Chondrocyte (in vitro differentiated cells): Measurements from ENCODE around the gene PFN1. TPM values are rescaled to one million over a fixed set of nuclear protein-coding genes. Genes with fewer than 3 reads are reported as not detected.
"Not testable (repeated sequence)": the region's sequence is repeated elsewhere in the genome, so short reads cannot be mapped to it uniquely, and the experiment has no call there.

Source experiments
- DNase-seq: peaks from one replicate; pipeline ENCODE4 v3.0.0; 2021; ENCODE audit warnings: mixed read lengths, low spot score
- H3K27ac Mint-ChIP-seq: one replicate; pipeline ENCODE4 v1.8.0; 2021; ENCODE audit warnings: mild to moderate bottlenecking, moderate library complexity, mixed read lengths; ENCODE audit not compliant: unreplicated experiment
- H3K27me3 Mint-ChIP-seq: 2 replicates; pipeline ENCODE4 v1.8.0; 2021; ENCODE audit warnings: low read depth, mixed read lengths
- H3K36me3 Mint-ChIP-seq: 2 replicates; pipeline ENCODE4 v1.8.0; 2021; ENCODE audit warnings: low read depth, mixed read lengths
- H3K4me1 Mint-ChIP-seq: 2 replicates; pipeline ENCODE4 v1.8.0; 2021; ENCODE audit warnings: low read depth, mild to moderate bottlenecking, mixed read lengths
- H3K4me3 Mint-ChIP-seq: one replicate; pipeline ENCODE4 v1.8.0; 2021; ENCODE audit warnings: mild to moderate bottlenecking, moderate library complexity, mixed read lengths; ENCODE audit not compliant: unreplicated experiment
- H3K9me3 Mint-ChIP-seq: 2 replicates; pipeline ENCODE4 v1.8.0; 2021; ENCODE audit warnings: low read depth, mixed read lengths
- total RNA-seq: library from RNA; stranded (reverse); gene quantifications from 3 replicates; pipeline ENCODE4 v1.2.1, GENCODE V29; 2021
- TF ChIP-seq, protein P1 (sequence below): fragments of 200-600 bp; sonication (generic); IDR thresholded peaks from 2 replicates; pipeline ENCODE4 v1.5.0; 2021; ENCODE audit warnings: antibody characterized with exemption, mild to moderate bottlenecking, moderate library complexity

The PFN1 gene
- total RNA-seq, 1 donor from 2014 or later = 766 TPM

DNA sequence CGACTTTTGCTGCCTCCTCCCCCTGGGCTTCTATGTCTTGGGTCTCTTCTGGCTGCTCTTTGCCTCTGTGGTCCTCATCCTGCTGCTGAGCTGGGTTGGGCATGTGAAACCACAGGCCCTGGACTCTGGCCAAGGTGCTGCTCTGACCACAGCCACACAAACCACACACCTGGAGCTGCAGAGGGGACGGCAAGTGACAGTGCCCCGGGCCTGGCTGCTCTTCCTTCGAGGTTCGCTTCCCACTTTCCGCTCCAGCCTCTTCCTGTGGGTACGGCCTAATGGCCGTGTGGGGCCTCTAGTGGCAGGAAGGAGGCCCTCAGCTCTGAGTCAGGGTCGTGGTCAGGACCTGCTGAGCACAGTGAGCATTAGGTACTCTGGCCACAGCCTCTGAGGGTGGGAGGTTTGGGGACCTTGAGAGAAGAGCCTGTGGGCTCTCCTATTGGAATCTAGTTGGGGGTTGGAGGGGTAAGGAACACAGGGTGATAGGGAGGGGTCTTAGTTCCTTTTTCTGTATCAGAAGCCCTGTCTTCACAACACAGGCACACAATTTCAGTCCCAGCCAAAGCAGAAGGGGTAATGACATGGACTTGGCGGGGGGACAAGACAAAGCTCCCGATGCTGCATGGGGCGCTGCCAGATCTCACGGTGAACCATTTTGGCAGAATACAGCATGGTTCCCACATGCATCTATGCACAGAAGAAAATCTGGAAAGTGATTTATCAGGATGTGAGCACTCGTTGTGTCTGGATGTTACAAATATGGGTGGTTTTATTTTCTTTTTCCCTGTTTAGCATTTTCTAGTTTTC is 14.0 kb downstream of the PFN1 start:
- Mint-ChIP-seq H3K9me3 (no peaks in the 10 kb centered on the region), H3K36me3 (no peaks in the 10 kb centered on the region), H3K4me1 (peaks cover 22% of the 10 kb centered on the region), H3K4me3 (no peak overlapping the region), H3K27me3 (no peaks in the 10 kb centered on the region), H3K27ac (peak overlapping the region; percentile 55)
- TF ChIP-seq, protein P1, sequence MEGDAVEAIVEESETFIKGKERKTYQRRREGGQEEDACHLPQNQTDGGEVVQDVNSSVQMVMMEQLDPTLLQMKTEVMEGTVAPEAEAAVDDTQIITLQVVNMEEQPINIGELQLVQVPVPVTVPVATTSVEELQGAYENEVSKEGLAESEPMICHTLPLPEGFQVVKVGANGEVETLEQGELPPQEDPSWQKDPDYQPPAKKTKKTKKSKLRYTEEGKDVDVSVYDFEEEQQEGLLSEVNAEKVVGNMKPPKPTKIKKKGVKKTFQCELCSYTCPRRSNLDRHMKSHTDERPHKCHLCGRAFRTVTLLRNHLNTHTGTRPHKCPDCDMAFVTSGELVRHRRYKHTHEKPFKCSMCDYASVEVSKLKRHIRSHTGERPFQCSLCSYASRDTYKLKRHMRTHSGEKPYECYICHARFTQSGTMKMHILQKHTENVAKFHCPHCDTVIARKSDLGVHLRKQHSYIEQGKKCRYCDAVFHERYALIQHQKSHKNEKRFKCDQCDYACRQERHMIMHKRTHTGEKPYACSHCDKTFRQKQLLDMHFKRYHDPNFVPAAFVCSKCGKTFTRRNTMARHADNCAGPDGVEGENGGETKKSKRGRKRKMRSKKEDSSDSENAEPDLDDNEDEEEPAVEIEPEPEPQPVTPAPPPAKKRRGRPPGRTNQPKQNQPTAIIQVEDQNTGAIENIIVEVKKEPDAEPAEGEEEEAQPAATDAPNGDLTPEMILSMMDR = peak; percentile 49
- no peak for DNase-seq

DNA sequence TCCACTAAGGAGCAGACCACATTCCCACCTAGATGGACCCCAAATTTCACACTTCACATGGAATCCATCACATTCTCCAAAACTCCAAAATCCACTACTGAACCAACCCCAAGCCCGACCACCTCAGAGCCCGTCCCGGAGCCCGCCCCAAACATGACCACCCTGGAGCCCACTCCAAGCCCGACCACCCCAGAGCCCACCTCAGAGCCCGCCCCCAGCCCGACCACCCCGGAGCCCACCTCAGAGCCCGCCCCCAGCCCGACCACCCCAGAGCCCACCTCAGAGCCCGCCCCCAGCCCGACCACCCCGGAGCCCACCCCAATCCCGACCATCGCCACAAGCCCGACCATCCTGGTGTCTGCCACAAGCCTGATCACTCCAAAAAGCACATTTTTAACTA is 14.7 kb downstream of the PFN1 start:
- no peak overlapping the region for H3K4me3 Mint-ChIP-seq
- H3K36me3 Mint-ChIP-seq = peaks cover 2% of the 10 kb centered on the region
- TF ChIP-seq, protein P1 = no peak
- DNase-seq = no peak
- no peaks in the 10 kb centered on the region for H3K27me3 Mint-ChIP-seq
- peaks cover 14% of the 10 kb centered on the region for H3K4me1 Mint-ChIP-seq
- H3K27ac Mint-ChIP-seq = no peak overlapping the region
- H3K9me3 Mint-ChIP-seq = no peaks in the 10 kb centered on the region

DNA sequence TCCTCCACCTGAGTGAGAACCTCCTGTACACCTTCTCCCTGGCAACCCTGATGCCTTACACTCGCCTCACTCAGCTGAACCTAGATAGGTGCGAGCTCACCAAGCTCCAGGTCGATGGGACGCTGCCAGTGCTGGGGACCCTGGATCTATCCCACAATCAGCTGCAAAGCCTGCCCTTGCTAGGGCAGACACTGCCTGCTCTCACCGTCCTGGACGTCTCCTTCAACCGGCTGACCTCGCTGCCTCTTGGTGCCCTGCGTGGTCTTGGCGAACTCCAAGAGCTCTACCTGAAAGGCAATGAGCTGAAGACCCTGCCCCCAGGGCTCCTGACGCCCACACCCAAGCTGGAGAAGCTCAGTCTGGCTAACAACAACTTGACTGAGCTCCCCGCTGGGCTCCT is 15.6 kb downstream of the PFN1 start:
- no peak overlapping the region for H3K4me3 Mint-ChIP-seq
- peaks cover 2% of the 10 kb centered on the region for H3K36me3 Mint-ChIP-seq
- H3K27me3 Mint-ChIP-seq = no peaks in the 10 kb centered on the region
- H3K9me3 Mint-ChIP-seq = no peaks in the 10 kb centered on the region
- no peak overlapping the region for H3K27ac Mint-ChIP-seq
- DNase-seq = no peak
- H3K4me1 Mint-ChIP-seq = peaks cover 9% of the 10 kb centered on the region
- TF ChIP-seq, protein P1 = no peak

DNA sequence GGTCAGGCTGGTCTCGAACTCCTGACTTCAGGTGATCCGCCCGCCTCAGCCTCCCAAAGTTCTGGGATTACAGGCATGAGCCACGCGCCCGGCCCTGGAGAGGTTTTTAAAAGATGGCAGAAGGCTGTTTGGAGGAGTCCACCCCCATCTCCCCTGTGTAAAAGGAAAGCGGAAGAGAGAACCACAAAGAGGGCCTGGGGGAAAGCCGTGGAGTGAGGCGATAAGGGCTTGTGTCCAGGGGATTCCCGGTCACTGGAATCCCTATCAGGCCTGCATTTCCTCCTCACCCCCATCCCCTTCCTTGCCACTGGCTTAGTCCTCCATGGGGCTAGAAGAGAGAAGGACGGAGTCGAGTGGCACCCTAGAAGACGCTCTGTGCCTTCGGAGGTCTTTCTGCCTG is 16.4 kb downstream of the PFN1 start, which contains the start of gene GP1BA:
TSS of gene GP1BA (plus strand) at position 315 of the 400 bp plus-strand sequence. CDS start 328 bp downstream, outside the sequence.
- Mint-ChIP-seq H3K4me1 (peaks cover 9% of the 10 kb centered on the region), H3K27ac (peak within 1 kb of the TSS; percentile 51), H3K9me3 (no peaks in the 10 kb centered on the region), H3K27me3 (no peaks in the 10 kb centered on the region), H3K36me3 (peaks cover 2% of the 10 kb centered on the region), H3K4me3 (no peak within 1 kb of the TSS)
- no peak for DNase-seq
- TF ChIP-seq, protein P1 = no peak

DNA sequence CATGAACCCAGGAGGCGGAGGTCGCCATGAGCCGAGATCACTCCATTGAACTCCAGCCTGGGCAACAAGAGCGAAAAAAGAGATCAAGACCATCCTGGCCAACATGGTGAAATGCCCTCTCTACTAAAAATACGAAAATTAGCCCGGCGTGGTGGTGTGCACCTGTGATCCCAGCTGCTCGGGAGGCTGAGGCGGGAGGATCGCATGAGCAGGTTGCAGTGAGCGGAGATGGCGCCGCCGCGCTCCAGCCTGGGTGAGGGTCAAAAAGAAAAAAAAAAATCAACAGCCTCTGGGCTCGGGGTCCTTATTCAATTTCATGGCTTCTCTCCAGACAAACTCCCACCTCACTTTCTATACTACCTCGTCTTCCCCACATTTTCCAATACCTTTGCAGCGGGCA is 19.4 kb downstream of the PFN1 start:
- Mint-ChIP-seq H3K4me3 (no peak overlapping the region), H3K27me3 (no peaks in the 10 kb centered on the region), H3K9me3 (no peaks in the 10 kb centered on the region), H3K36me3 (peaks cover 2% of the 10 kb centered on the region), H3K27ac (no peak overlapping the region), H3K4me1 (peaks cover under 1% of the 10 kb centered on the region)
- no peak for DNase-seq
- TF ChIP-seq, protein P1 = no peak

DNA sequence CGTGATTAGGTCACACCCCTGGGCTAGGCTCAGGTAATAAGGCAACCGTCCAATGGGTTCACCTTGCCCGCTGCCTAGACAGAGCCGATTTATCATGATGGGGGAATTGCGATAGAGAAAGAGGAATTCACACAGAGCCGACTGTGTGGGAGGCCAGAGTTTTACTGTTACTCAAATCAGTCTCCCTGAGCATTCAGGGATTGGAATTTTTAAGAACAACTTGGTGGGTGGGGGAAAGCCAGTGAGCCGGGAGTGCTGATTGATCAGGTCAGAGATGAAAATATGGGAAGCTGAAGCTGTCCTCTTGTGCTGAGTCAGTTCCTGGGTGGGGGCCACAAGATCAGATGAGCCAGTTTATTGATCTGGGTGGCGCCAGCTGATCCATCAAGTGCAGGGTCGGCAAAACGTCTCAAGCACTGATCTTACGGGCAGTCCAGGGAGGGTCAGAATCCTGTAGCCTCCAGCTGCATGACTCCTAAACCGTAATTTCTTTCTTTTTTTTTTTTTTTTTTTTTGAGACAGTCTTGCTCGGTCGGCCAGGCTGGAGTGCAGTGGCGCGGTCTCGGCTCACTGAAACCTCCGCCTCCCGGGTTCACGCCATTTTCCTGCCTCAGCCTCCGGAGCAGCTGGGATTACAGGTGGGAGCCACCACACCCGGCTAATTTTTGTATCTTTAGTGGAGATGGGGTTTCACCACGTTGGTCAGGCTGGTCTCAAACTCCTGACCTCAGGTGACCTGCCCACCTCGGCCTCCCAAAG is 21.6 kb downstream of the PFN1 start:
- H3K9me3 Mint-ChIP-seq, H3K4me1 Mint-ChIP-seq, DNase-seq, H3K4me3 Mint-ChIP-seq, H3K36me3 Mint-ChIP-seq, H3K27ac Mint-ChIP-seq, H3K27me3 Mint-ChIP-seq: not testable (repeated sequence)
